OCI-LY7 (cell line): ENCODE data around the gene FOLR2.
"Not testable (repeated sequence)": the region's sequence is repeated elsewhere in the genome, so short reads cannot be mapped to it uniquely, and the experiment has no call there.

Experiments
- EZH2phosphoT487 ChIP-seq: fragments of 200-600 bp; sonication (generic); IDR thresholded peaks from 2 replicates; pipeline ENCODE4 v1.6.1; 2018; ENCODE audit warnings: low read depth, borderline replicate concordance, mild to moderate bottlenecking, mixed run types, antibody characterized with exemption, low read length, moderate library complexity, mixed read lengths
- TF ChIP-seq, protein P1 (sequence below): fragments of 200-600 bp; sonication (generic); conservative IDR thresholded peaks from 2 replicates; pipeline ENCODE4 v1.5.1; 2014; ENCODE audit warnings: mild to moderate bottlenecking, antibody characterized with exemption, low read length, moderate library complexity, mixed read lengths

DNA sequence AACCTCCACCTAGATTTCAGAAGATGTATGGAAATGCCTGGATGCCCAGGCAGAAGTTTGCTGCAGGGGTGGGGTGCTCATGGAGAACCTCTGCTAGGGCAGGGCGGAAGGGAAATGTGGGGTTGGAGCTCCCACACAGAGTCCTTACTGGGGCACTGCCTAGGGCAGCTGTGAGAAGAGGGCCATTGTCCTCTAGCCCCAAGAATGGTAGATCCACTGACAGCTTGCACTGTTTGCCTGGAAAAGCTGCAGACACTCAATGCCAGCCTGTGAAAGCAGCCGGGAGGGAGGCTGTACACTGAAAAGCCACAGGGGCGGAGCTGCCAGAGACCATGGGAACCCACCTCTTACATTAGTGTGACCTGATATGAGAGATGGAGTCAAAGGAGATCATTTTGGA, 46.8 kb upstream of the FOLR2 start:
- TF ChIP-seq, protein P1, sequence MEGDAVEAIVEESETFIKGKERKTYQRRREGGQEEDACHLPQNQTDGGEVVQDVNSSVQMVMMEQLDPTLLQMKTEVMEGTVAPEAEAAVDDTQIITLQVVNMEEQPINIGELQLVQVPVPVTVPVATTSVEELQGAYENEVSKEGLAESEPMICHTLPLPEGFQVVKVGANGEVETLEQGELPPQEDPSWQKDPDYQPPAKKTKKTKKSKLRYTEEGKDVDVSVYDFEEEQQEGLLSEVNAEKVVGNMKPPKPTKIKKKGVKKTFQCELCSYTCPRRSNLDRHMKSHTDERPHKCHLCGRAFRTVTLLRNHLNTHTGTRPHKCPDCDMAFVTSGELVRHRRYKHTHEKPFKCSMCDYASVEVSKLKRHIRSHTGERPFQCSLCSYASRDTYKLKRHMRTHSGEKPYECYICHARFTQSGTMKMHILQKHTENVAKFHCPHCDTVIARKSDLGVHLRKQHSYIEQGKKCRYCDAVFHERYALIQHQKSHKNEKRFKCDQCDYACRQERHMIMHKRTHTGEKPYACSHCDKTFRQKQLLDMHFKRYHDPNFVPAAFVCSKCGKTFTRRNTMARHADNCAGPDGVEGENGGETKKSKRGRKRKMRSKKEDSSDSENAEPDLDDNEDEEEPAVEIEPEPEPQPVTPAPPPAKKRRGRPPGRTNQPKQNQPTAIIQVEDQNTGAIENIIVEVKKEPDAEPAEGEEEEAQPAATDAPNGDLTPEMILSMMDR = not testable (repeated sequence)
- not testable (repeated sequence) for TF ChIP-seq EZH2phosphoT487
